GM18511 (cell line): ENCODE data around the gene RGS9.

ENCODE experiments used
- ATAC-seq: cut with Tn5 transposase; IDR thresholded peaks from one replicate; pipeline ENCODE4 v1.9.1; 2021; ENCODE audit warnings: mild to moderate bottlenecking, moderate library complexity; ENCODE audit not compliant: unreplicated experiment

RGS9 gene

DNA sequence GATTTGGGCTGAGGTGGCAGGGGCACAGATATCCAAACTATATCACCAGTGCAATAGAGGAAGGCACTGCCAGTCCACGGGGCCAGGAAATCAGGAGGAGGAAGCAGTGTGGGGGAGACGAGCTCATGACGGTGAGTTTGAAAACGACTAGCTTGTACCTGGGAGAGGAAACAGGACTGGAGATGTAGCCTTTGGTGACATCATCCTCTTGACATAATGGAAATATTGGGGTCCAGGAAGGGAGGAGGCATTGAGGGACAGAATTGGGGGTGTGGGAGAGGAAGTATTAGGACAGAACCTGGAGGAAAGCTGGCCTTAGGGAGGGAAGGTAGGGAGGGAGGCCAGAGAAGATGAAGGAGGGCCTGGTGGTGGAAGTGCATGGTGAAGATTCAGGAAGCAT lies 109.1 kb downstream of the RGS9 start:
- no peak for ATAC-seq

DNA sequence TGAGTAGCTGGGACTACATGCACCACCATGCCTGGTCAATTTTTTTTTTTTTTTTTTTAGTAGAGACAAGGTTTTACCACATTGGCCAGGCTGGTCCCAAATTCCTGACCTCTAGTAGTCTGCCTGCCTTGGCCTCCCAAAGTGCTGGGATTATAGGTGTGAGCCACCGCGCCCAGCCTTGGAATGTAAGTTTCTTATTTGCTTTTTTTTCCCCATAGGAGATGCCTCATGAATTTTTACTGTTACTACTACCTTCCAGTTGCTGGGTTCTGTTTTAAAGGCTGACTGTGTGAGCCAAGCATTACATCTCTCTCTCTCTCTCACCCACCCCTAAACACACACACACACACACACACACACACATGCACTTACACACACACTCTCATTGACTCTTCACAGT lies 112.6 kb downstream of the RGS9 start:
- no peak for ATAC-seq

DNA sequence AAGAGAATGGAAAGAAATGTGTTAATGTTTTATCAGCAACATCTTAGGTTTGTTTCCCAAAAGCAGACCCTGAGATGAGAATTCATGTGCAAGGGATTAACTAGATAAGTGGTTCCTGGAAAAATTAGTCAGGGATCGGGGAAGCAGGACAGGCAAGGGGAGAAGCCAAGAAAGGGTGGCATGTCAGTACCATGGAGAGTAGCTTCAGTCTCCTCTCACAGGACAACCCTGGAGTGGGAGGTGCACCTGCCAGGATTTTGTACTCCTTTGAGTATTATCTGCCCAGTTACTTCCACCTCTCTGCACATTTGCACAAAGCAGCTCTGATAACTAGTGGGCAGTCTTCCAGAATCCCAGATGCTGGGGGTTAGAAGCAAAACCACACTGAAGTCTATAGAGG lies 117.0 kb downstream of the RGS9 start:
- no peak for ATAC-seq

DNA sequence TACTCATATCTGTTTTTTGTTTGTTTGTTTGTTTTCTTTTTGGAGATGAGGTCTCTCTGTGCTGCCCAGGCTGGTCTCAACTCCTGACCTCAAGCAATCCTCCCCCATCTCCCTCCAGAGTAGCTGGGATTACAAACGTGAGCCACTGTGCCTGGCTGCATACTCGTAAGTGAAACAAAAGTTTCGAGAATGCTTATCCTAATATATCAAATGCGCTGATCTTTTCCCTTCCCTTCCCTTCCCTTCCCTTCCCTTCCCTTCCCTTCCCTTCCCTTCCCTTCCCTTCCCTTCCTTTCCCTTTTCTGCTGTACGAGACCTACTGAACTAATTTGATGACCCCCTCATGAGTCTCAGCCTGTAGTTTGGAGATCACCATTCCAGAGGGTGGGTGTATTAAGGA lies 122.1 kb downstream of the RGS9 start:
- no peak for ATAC-seq

DNA sequence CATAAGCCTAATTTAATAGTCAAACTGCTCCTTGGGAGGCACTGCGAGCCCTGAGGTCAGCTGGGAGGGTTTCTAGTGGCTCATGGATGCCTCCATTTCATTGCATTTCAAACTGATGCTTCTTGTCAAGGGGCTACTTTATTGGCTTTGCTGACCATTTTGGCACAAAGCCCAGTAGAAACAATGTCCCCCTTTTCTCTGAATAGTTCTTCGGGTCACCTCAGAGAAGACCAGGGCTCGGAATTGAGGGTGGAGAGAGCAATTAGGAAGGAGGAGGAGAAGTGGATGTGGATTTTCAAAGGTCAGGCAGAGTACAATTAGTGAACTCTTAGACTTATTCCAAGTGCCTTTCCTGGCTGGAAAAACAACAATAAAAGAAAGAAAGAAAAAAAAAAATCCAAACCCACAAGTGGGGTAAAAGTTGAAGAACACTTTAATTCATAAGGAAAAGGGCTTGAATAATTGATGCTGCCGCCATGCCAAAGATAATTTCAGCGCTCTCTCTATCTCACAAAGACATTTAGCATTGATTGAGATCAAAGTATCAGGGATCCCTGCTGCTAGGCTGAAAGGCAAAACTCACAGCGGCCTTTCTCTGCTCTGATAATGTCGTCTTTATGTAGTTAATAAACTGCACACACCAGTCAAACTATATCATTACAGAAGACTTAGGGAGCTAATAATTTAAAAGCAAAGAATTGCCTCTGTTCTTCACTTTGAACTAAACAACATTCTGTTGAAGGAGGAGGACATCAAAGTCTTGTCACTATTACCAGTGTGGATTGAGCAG lies 122.7 kb downstream of the RGS9 start:
- no peak for ATAC-seq

DNA sequence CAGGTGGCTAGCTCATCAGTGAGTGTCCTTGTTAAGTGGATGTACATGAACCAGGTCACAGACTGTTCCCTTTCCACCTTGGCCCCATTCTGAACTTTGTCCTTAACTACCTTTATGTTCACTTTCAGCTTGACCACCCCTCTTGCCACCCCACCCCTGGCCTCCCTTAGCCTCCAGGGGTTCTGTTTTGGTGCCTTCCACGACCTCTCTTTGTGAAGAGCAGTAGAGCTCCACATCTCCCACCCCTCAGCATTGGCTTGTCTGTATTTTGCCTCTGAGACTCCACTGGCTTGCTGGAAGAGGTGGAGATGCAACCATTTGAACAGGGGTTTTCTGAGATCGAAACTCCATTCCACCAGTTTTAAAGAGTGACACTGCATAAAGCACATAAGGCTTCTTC lies 123.5 kb downstream of the RGS9 start:
- ATAC-seq, result no peak

DNA sequence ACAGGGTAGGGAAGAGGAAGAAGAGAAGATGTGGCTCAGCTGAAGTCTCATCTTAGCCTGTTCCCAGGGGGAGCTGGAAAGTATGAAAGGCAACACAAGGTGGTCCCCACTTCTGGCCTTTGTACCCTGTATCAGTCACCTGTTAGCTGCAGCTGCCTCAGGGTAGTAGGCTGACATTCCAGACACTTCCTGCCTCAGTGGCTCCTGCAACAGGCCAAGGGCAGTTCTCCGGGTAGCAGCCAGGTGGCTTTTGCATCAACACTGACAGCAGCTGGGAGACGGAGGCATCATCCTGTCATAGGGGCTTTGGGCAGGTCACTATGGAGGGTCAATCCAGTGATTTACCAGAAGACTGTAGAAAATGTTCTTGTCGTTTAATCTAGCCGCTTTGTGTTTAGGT lies 124.0 kb downstream of the RGS9 start:
- no peak for ATAC-seq

DNA sequence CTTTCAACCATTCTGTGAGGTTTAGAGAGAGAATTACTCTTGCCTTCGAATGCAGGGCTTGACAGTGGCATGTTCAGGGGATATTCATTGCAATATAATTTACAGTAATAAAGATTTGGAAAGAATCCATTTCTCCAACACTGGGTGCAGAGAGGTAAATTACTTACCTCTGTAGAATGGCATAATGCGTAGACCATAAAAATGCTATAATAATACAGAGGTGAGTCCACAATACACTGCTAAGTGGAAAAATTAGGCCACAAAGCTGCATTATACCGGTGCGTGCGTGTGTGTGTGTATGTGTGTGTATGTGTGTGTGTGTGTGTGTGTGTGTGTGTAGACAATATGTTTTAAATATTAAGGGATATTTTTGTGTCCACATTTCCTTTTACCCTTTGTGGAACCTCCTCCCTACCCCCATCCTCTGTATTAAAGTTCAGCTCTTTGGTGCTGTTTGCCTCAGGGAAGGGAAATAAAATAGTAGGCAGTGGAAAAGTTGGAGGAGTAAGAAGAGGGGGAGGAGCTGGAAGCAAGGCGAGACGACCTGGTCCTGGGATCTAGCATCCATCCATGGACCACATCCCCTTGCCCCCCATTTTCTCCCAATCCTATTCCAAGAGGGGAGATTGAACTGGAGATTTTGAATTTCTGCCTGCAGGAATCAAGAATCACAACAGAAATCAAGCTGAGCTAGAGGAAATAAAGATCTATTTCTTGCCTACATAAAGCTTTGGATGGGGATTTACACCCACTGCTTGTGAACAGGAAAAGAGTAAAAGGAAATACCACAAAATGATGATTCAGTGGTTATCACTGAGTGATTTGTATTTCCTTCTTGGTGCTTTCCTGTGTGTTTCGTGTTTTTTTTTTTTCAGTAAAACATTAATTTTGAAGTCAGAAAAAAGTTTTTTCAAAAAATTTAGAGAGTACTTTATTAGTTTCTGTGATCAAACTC lies 124.8 kb downstream of the RGS9 start:
- no peak for ATAC-seq

DNA sequence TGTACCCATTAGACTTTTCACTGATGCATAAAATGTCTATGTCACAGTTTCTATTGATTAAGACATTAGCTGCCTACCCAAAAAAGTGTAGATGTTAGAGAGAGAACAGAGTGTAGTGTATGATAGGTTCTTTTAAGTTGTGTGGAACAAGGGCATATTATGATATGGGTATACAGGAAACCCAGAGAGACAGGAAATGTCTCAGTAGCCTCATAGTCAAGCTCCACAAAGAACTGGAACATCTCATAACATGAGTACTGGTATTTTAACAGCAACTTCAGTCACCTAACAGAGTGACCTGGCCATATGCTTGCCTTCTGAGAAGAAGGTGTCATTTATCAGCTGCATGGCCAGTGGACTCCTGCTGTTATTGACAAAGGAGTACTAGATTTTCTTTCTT lies 128.1 kb downstream of the RGS9 start:
- ATAC-seq, result no peak

DNA sequence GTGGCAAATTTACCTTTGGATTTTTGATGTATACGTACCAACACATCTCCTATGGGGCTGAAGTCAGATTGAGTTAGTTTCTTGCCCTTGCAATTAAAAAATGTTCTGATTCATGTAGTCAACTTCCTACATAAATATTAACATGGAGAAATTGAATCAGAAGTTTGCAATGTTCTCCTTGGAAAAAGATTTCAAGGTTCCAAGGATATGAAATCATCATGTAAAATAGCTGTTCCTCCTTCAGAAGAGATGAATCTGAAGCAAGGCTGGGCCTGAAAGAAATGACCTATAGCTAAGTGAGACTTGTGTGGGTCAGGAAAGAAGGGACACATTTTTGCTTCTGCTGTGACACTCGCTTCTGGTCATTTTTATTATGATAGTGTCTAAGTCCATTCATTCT lies 131.7 kb downstream of the RGS9 start:
- no peak for ATAC-seq

DNA sequence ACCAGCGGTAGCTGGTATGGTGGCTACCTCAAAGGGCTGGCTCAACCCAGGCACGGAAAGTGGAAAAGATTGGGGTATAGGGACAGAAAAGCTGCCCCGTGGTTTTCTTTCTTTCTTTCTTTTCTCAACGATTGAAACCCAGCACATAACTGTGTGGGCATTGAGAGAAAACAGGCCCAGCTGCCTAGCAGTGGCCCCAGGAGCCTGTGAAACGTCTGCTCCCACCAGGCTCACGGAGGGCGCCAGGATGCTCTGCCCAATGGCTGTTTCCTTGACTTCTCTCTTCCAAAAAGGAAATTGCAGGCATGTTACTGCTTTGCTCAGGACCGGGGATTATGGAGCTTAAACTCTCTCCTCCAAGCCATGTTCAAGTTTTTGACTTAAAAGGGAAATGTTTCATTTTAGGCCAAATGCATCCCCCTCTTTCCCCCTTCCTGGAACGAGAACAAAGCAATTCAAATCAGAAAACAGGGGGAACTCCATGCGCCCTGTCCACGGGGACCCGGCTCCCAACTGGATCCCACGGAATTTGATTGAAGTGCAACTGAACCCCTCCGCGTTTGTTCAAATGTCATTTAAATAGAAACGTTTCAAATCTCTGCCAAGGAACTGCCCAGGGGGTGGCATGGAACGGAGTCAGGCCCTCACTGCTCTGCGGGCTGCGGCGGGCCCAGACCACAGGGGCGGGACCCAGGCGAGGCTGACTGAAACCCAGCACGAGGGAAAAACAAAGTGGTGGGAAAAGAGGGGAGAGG lies 133.5 kb downstream of the RGS9 start:
- ATAC-seq, result no peak

DNA sequence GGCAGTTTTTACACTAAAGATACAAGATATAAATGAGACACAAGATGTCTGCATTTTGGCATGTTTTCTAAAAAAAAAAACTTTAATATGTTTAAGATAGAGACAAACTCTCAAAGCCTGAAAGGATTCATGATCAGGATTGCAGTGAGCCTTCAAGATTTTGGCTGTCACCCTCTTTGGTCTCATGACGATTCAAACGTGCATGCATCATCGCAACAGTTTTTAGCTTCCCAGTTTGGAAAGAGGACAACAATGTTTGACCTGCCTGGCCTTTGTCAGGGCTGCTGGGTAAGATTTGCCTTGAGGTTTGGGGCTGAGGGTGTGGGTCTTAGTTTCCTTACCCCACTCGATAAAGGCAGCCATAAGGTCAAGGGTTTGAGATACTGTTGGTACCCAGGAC lies 134.1 kb downstream of the RGS9 start:
- no peak for ATAC-seq
